Measurements from ENCODE around the gene TOP2B. TPM values are rescaled to one million over a fixed set of nuclear protein-coding genes. Genes with fewer than 3 reads are reported as not detected.

TOP2B gene
- total and polyA plus RNA-seq, 4 donors: 13.5 to 52.9 (median 34.5) TPM

GRCh38 chr3:25597535-25598101 is 67.1 kb downstream of the TOP2B start:
- no peaks in the 10 kb centered on the region for H3K27me3 ChIP-seq (ENCODE audit: control insufficient read depth in 4 of 4, insufficient read depth in 4 of 4, low read length in 3 of 4)
- no peaks in the 10 kb centered on the region for H3K9me3 ChIP-seq (ENCODE audit: control insufficient read depth in 4 of 4, low read length in 3 of 4)
- peaks cover 0 to 15% (median 4%) of the 10 kb centered on the region in 4 donors for H3K4me1 ChIP-seq (ENCODE audit: control insufficient read depth in 4 of 4, insufficient read depth in 4 of 4, low read length in 3 of 4)
- 88% methylated on average over 1 of the region's 1 CpG for WGBS
- TF ChIP-seq SP1 (IDR thresholded peaks at IDR 0.05) (no peak), NR2F2 (IDR thresholded peaks at IDR 0.05) (no peak), RAD21 (IDR thresholded peaks at IDR 0.05) (no peak), REST (IDR thresholded peaks at IDR 0.05) (no peak), FOXA2 (IDR thresholded peaks at IDR 0.05) (no peak), HNF4A (conservative IDR thresholded peaks at IDR 0.05) (no peak), YY1 (IDR thresholded peaks at IDR 0.05) (no peak), ATF3 (IDR thresholded peaks at IDR 0.05) (no peak), CTCF (IDR thresholded peaks at IDR 0.05; ENCODE audit: low read depth, low read length, missing input control) (no peak), GABPA (IDR thresholded peaks at IDR 0.05 in 1 of 2, conservative IDR thresholded peaks at IDR 0.05 in 1 of 2) (no peak), ZBTB33 (IDR thresholded peaks at IDR 0.05) (no peak), EGR1 (IDR thresholded peaks at IDR 0.05; ENCODE audit: low read depth in 2 of 2) (no peak), RXRA (IDR thresholded peaks at IDR 0.05) (no peak), JUND (IDR thresholded peaks at IDR 0.05) (no peak), TAF1 (conservative IDR thresholded peaks at IDR 0.05) (no peak), MAX (IDR thresholded peaks at IDR 0.05) (no peak)
- no peak for DNase-seq (ENCODE audit: low spot score)
- H3K27ac ChIP-seq (ENCODE audit: low read depth in 1 of 2, low read length in 2 of 2): no peak overlapping the region
- H3K36me3 ChIP-seq (ENCODE audit: control insufficient read depth in 4 of 4, insufficient read depth in 3 of 4, low read depth in 1 of 4, low read length in 3 of 4): peaks cover 0 to 22% (median 2%) of the 10 kb centered on the region in 4 donors
- H3K4me3 ChIP-seq (ENCODE audit: low read depth in 1 of 3, low read length in 3 of 3): no peak overlapping the region
- no peak overlapping the region for H3K9ac ChIP-seq (ENCODE audit: low read depth in 1 of 2, low read length in 2 of 2)
